IMR-90 (cell line): ENCODE measurements around the gene C17orf50. TPM values are rescaled to one million over a fixed set of nuclear protein-coding genes. Genes with fewer than 3 reads are reported as not detected.

Source experiments
- ATAC-seq: fragments of 200-7000 bp; cut with Tn5 transposase; 2 replicates; pipeline ENCODE4 v1.9.1; 2020; ENCODE audit warnings: low read depth, mild to moderate bottlenecking, moderate library complexity
- BruUV-seq: library from RNA; stranded (reverse); fragments of 400-500 nt; replicated peaks from 2 replicates; lab custom pipeline; 2021; lab: Mats Ljungman, UMichigan
- CTCF ChIA-PET: fragments of 300-600 bp; formaldehyde crosslinking; extraction: SDS; loops from one replicate; lab custom pipeline; 2021; ENCODE audit warnings: antibody characterized with exemption; lab: Yijun Ruan, JAX
- POLR2A ChIA-PET: fragments of 300-600 bp; sonication (Branson Sonifier 250); formaldehyde crosslinking; loops from one replicate; lab custom pipeline; 2022; ENCODE audit warnings: antibody characterized with exemption; ENCODE audit not compliant: unreplicated experiment; lab: Charles Lee
- DNase-seq: peaks from one replicate; pipeline ENCODE4 v3.0.0; 2013
- H2AFZ ChIP-seq: replicated peaks from 2 replicates; pipeline ENCODE3; 2013; ENCODE audit warnings: low read length, mild to moderate bottlenecking; ENCODE audit not compliant: poor library complexity
- H2AK5ac ChIP-seq: 2 replicates; pipeline ENCODE4 v1.6.1; 2013; ENCODE audit warnings: low read depth, low read length, inconsistent platforms
- H2AK9ac ChIP-seq: replicated peaks from 2 replicates; pipeline ENCODE3; 2013; ENCODE audit warnings: mild to moderate bottlenecking, low read depth, low read length, moderate library complexity; ENCODE audit not compliant: poor library complexity
- H2BK120ac ChIP-seq: 2 replicates; pipeline ENCODE4 v1.6.1; 2013; ENCODE audit warnings: low read depth, low read length, inconsistent platforms
- H2BK15ac ChIP-seq: 3 replicates; pipeline ENCODE4 v1.6.1; 2013; ENCODE audit warnings: low read depth, low read length, inconsistent platforms
- H2BK20ac ChIP-seq: 2 replicates; pipeline ENCODE4 v1.6.1; 2013; ENCODE audit warnings: low read depth, mild to moderate bottlenecking, inconsistent platforms, low read length, moderate library complexity
- H2BK5ac ChIP-seq: 2 replicates; pipeline ENCODE4 v1.6.1; 2013; ENCODE audit warnings: mild to moderate bottlenecking, low read depth, low read length, inconsistent platforms; ENCODE audit not compliant: poor library complexity, severe bottlenecking
- H3K14ac ChIP-seq: replicated peaks from 2 replicates; pipeline ENCODE4 v1.6.1; 2013; ENCODE audit warnings: low read depth, low read length, inconsistent platforms
- H3K18ac ChIP-seq: 2 replicates; pipeline ENCODE4 v1.6.1; 2013; ENCODE audit warnings: low read depth, low read length, control low read depth
- H3K23ac ChIP-seq: 2 replicates; pipeline ENCODE4 v1.6.1; 2013; ENCODE audit warnings: low read depth, low read length, inconsistent platforms
- H3K27ac ChIP-seq: 2 replicates; pipeline ENCODE4 v1.5.1; 2013; ENCODE audit warnings: mild to moderate bottlenecking, control low read depth, low read length; ENCODE audit not compliant: insufficient read depth
- H3K27me3 ChIP-seq: 2 replicates; pipeline ENCODE4 v1.6.1; 2013; ENCODE audit warnings: low read length; ENCODE audit not compliant: control insufficient read depth, insufficient read depth
- H3K36me3 ChIP-seq: 2 replicates; pipeline ENCODE4 v1.6.1; 2013; ENCODE audit warnings: low read length, mixed read lengths; ENCODE audit not compliant: control insufficient read depth, insufficient read depth
- H3K4ac ChIP-seq: 2 replicates; pipeline ENCODE4 v1.6.1; 2013; ENCODE audit warnings: low read depth, low read length, inconsistent platforms
- H3K4me1 ChIP-seq: 2 replicates; pipeline ENCODE4 v1.6.1; 2013; ENCODE audit warnings: low read length, mixed read lengths; ENCODE audit not compliant: control insufficient read depth, insufficient read depth
- H3K4me2 ChIP-seq: 2 replicates; pipeline ENCODE4 v1.6.1; 2013; ENCODE audit warnings: low read depth, mild to moderate bottlenecking, control low read depth, low read length, moderate library complexity
- H3K4me3 ChIP-seq: 2 replicates; pipeline ENCODE4 v1.5.1; 2013; ENCODE audit warnings: low read depth, mild to moderate bottlenecking, control low read depth, low read length, moderate library complexity; ENCODE audit not compliant: insufficient read depth
- H3K56ac ChIP-seq: 2 replicates; pipeline ENCODE4 v1.6.1; 2013; ENCODE audit warnings: low read length, inconsistent platforms; ENCODE audit not compliant: insufficient read depth; ENCODE audit errors: extremely low read depth
- H3K79me1 ChIP-seq, 2 experiments: 2 replicates each; pipeline ENCODE4 v1.6.1; 2013; ENCODE audit warnings: low read length in 2 of 2, inconsistent platforms in 1 of 2, low read depth in 1 of 2
- H3K9ac ChIP-seq: 2 replicates; pipeline ENCODE4 v1.6.1; 2013; ENCODE audit warnings: low read depth, low read length, control low read depth
- H3K9me1 ChIP-seq: 2 replicates; pipeline ENCODE4 v1.6.1; 2013; ENCODE audit warnings: low read length, inconsistent platforms; ENCODE audit not compliant: insufficient read depth
- H3K9me3 ChIP-seq: 2 replicates; pipeline ENCODE4 v1.6.1; 2013; ENCODE audit warnings: low read length; ENCODE audit not compliant: control insufficient read depth, insufficient read depth
- H4K20me1 ChIP-seq: 2 replicates; pipeline ENCODE4 v1.6.1; 2013; ENCODE audit warnings: low read length, inconsistent platforms; ENCODE audit not compliant: insufficient read depth
- H4K5ac ChIP-seq: 2 replicates; pipeline ENCODE4 v1.6.1; 2013; ENCODE audit warnings: mild to moderate bottlenecking, low read depth, low read length, control low read depth
- H4K8ac ChIP-seq, 2 experiments: 2 replicates each; pipeline ENCODE4 v1.6.1; 2013; ENCODE audit warnings: low read depth in 2 of 2, low read length in 2 of 2, control low read depth in 1 of 2, inconsistent platforms in 1 of 2
- H4K91ac ChIP-seq: 2 replicates; pipeline ENCODE4 v1.6.1; 2013; ENCODE audit warnings: low read depth, low read length, inconsistent platforms; ENCODE audit not compliant: insufficient read depth
- CEBPB ChIP-seq: IDR thresholded peaks from 2 replicates; pipeline ENCODE4 v1.6.1; 2012; ENCODE audit warnings: low read depth, low read length, improper control_type of control experiment
- CHD1 ChIP-seq: IDR thresholded peaks from 2 replicates; pipeline ENCODE4 v1.6.1; 2012; ENCODE audit warnings: low read depth, low read length, improper control_type of control experiment
- CTCF ChIP-seq: conservative IDR thresholded peaks from 2 replicates; pipeline ENCODE4 v1.5.1; 2012; ENCODE audit warnings: mild to moderate bottlenecking, low read depth, low read length, improper control_type of control experiment
- MAFK ChIP-seq: IDR thresholded peaks from 2 replicates; pipeline ENCODE4 v1.6.1; 2012; ENCODE audit warnings: low read depth, low read length, improper control_type of control experiment
- RAD21 ChIP-seq: IDR thresholded peaks from 2 replicates; pipeline ENCODE4 v1.6.1; 2012; ENCODE audit warnings: low read length, improper control_type of control experiment
- RFX5 ChIP-seq: IDR thresholded peaks from 2 replicates; pipeline ENCODE4 v1.8.0; 2012; ENCODE audit warnings: low read depth, mild to moderate bottlenecking, low read length, moderate library complexity
- SMC3 ChIP-seq: fragments of 150-350 bp; IDR thresholded peaks from 2 replicates; pipeline ENCODE4 v1.6.1; 2016; ENCODE audit warnings: low read depth, mild to moderate bottlenecking, antibody characterized with exemption, low read length, moderate library complexity
- USF2 ChIP-seq: fragments of 150-350 bp; IDR thresholded peaks from 2 replicates; pipeline ENCODE4 v1.6.1; 2017; ENCODE audit warnings: mild to moderate bottlenecking, antibody characterized with exemption, low read length, low read depth
- WGBS, 2 experiments: methylation state at CpG; one replicate each; pipeline versions ENCODE4 v1.1.5 to v1.1.7; 2013; ENCODE audit warnings: missing lambda C conversion rate in 2 of 2; ENCODE audit not compliant: insufficient read length in 1 of 2; ENCODE audit errors: extremely low coverage in 2 of 2; 5-methylcytosine and 5-hydroxymethylcytosine counted together
- dilution Hi-C: fragments of 300-500 bp; cut with HindIII; formaldehyde crosslinking; loops from one replicate; pipeline ENCODE4 v1.14.3; 2018; ENCODE audit warnings: low sequenced_read_pairs; ENCODE audit not compliant: unreplicated experiment
- in situ Hi-C: fragments of 300-500 bp; cut with MboI; formaldehyde crosslinking; loops from 3 replicates; pipeline ENCODE4 v1.14.3; 2019; ENCODE audit warnings: low sequenced_read_pairs, inconsistent platforms, mixed read lengths
- intact Hi-C: fragments of 100-400 bp; cut with micrococcal nuclease; formaldehyde crosslinking; loops from 2 replicates; pipeline ENCODE4 v1.10.0; 2022
- polyA plus RNA-seq, 3 experiments: library from polyadenylated mRNA; depleted of rRNA; stranded (reverse); fragments of >200 nt; gene quantifications; 2 replicates each; pipeline ENCODE4 v1.2.3, GENCODE V29; 2012; ENCODE audit warnings: low replicate concordance in 1 of 3
- total RNA-seq: library from RNA; depleted of rRNA; stranded (reverse); fragments of >200 nt; gene quantifications from 2 replicates; pipeline ENCODE4 v1.2.3, GENCODE V29; 2012

The C17orf50 gene
- total and polyA plus RNA-seq, 2 of the 4 experiments (the other 2 are of a cell fraction): not detected

GRCh38 chr17:35766489-35766877, 5.8 kb downstream of the C17orf50 start (continued):
- TF ChIP-seq RFX5 (no peak), CHD1 (no peak), MAFK (no peak)

GRCh38 chr17:35766903-35767510, 6.3 kb downstream of the C17orf50 start:
- Histone ChIP-seq H3K23ac (no peak overlapping the region), H3K9me1 (no peaks in the 10 kb centered on the region), H4K20me1 (peaks cover 8% of the 10 kb centered on the region; the same call in 1 of the 2 replicates), H3K9me3 (no peaks in the 10 kb centered on the region), H3K9ac (no peak overlapping the region), H3K4me3 (no peak overlapping the region), H2BK15ac (no peak overlapping the region), H3K27ac (no peak overlapping the region), H3K4ac (no peak overlapping the region), H3K4me2 (no peak overlapping the region), H4K5ac (no peak overlapping the region), H3K79me1 (no peaks in the 10 kb centered on the region), H2AFZ (no peak overlapping the region), H3K27me3 (peaks cover 27% of the 10 kb centered on the region), H3K36me3 (no peaks in the 10 kb centered on the region), H3K18ac (no peak overlapping the region), H3K14ac (no peak overlapping the region), H3K4me1 (peaks cover 3% of the 10 kb centered on the region), H4K8ac (no peak overlapping the region), H4K91ac (no peak overlapping the region), H2BK120ac (no peak overlapping the region), H2AK5ac (no peak overlapping the region), H2BK20ac (no peak overlapping the region), H2AK9ac (peak overlapping the region; percentile 63), H2BK5ac (no peak overlapping the region), H3K56ac (no peak overlapping the region)
- in situ Hi-C loops (no loop called here), intact Hi-C loops (no loop called here), dilution Hi-C loops (no loop called here)
- ATAC-seq (peak; percentile 37; the same call in 1 of the 2 replicates), DNase-seq (peak; percentile 43)
- no CpG with 5 or more reads among the region's 7 CpGs for WGBS, 2 experiments
- ChIA-PET CTCF (interaction anchor here (0.6 to 2.3 kb wide), 7 partner anchors 15 to 510 kb away, joined by 3 to 13 read pairs (median 3); partner anchors contain the start of gene TAF15), POLR2A (interaction anchor here (0.6 kb wide), 1 partner anchor 81 kb away, joined by 5 read pairs; no protein-coding TSS in a partner anchor)
- TF ChIP-seq SMC3 (peak; percentile 95), RAD21 (peak; percentile 81), USF2 (no peak), CTCF (peak; percentile 80), CEBPB (no peak)
- no TSS peak for BruUV-seq
